Glutamatergic neuron (in vitro differentiated cells): Measurements from ENCODE around the gene KRT6A. TPM values are rescaled to one million over a fixed set of nuclear protein-coding genes. Genes with fewer than 3 reads are reported as not detected.

Experiments
- DNase-seq: peaks from one replicate; pipeline ENCODE4 v3.0.0; 2022
- H3K27ac Mint-ChIP-seq: one replicate; pipeline ENCODE4 v1.8.0; 2020; ENCODE audit warnings: mild to moderate bottlenecking, mixed read lengths, inconsistent platforms; ENCODE audit not compliant: unreplicated experiment
- H3K27me3 Mint-ChIP-seq: one replicate; pipeline ENCODE4 v1.8.0; 2020; ENCODE audit warnings: mild to moderate bottlenecking, moderate library complexity, mixed read lengths, inconsistent platforms; ENCODE audit not compliant: unreplicated experiment
- H3K36me3 Mint-ChIP-seq: one replicate; pipeline ENCODE4 v1.8.0; 2020; ENCODE audit warnings: mild to moderate bottlenecking, mixed read lengths, inconsistent platforms; ENCODE audit not compliant: unreplicated experiment
- H3K4me1 Mint-ChIP-seq: one replicate; pipeline ENCODE4 v1.8.0; 2020; ENCODE audit warnings: mild to moderate bottlenecking, low read depth, mixed read lengths, inconsistent platforms; ENCODE audit not compliant: unreplicated experiment
- H3K4me3 Mint-ChIP-seq: one replicate; pipeline ENCODE4 v1.8.0; 2020; ENCODE audit warnings: mild to moderate bottlenecking, mixed read lengths, inconsistent platforms; ENCODE audit not compliant: unreplicated experiment
- H3K9me3 Mint-ChIP-seq: one replicate; pipeline ENCODE4 v1.8.0; 2020; ENCODE audit warnings: mild to moderate bottlenecking, moderate library complexity, mixed read lengths, inconsistent platforms; ENCODE audit not compliant: unreplicated experiment
- CTCF ChIP-seq: fragments of 200-600 bp; sonication (generic); IDR thresholded peaks from one replicate; pipeline ENCODE4 v1.5.0; 2021; ENCODE audit not compliant: partially characterized antibody, unreplicated experiment
- total RNA-seq: library from RNA; stranded (reverse); fragmentation: NEBNext Ultra II Directional; extraction: Animal tissue kit (Norgen Biotek cat#: 25700); gene quantifications from one replicate; pipeline ENCODE4 v1.2.1, GENCODE V29; 2021; ENCODE audit not compliant: unreplicated experiment

Gene KRT6A
- total RNA-seq, 1 donor from 2014 or later, result not detected

DNA sequence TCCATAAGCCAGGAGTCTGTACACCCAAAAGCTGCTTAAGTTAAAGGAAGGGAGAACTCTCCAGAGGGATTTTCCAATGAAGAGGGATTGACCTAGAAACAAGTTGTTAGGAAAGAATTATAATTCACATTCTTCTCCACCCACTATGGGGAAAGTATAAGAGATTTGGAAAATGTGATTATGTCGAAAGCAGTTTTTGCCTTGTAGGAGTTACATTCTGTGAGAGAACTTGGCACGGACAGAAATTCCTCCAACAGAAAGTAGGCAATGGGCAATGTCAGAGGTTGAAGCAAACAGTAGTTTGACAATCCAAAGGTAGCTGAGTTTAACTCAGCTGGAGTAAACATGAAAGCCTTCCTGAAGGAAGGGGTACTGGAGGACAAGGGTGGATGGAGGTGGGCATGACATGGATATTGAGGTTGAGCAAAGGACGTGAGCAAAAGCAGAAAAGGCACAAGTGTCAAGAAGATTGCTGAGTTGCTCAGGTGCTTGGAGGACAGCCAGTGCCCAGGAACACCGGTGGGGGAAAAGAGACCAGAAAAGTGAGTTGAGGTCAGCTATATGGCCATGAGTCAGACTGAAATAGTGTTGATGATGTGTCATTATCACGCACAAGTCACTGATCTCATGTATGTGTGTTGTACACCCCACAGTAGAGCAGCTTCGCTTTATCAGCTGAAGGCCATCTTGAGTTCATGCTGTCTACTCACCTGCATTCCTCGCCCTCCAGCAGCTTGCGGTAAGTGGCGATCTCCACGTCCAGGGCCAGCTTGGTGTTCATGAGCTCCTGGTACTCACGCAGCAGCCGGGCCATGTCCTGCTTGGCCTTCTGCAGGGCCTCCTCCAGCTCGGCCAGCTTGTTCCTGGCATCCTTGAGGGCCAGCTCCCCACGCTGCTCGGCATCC is 23.1 kb upstream of the KRT6A start:
- no peak overlapping the region for H3K4me3 Mint-ChIP-seq
- H3K9me3 Mint-ChIP-seq, result peaks cover 3% of the 10 kb centered on the region
- H3K36me3 Mint-ChIP-seq, result peaks cover 8% of the 10 kb centered on the region
- no peak for TF ChIP-seq CTCF
- H3K4me1 Mint-ChIP-seq, result no peaks in the 10 kb centered on the region
- peaks cover 2% of the 10 kb centered on the region for H3K27me3 Mint-ChIP-seq
- no peak overlapping the region for H3K27ac Mint-ChIP-seq
- no peak for DNase-seq

DNA sequence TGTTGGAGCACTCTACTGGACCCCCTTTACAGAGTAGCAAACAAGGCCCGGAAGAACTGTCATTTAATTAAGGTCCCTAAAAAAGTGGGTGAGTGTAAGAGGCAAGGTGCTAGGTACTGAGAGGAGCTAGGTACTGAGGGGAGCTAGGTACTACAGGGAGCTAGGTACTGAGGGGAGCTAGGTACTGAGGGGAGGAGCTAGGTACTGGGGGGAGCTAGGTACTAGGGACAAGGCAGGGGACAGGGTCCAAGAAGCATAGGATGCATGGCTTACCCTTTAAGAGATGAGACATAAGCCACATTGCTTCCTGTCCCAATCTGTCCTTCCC is 22.2 kb upstream of the KRT6A start:
- no peaks in the 10 kb centered on the region for H3K4me1 Mint-ChIP-seq
- no peak for DNase-seq
- H3K9me3 Mint-ChIP-seq, result peaks cover 3% of the 10 kb centered on the region
- no peak overlapping the region for H3K27ac Mint-ChIP-seq
- TF ChIP-seq CTCF, result no peak
- H3K27me3 Mint-ChIP-seq, result peaks cover 2% of the 10 kb centered on the region
- H3K36me3 Mint-ChIP-seq, result peaks cover 8% of the 10 kb centered on the region
- no peak overlapping the region for H3K4me3 Mint-ChIP-seq

DNA sequence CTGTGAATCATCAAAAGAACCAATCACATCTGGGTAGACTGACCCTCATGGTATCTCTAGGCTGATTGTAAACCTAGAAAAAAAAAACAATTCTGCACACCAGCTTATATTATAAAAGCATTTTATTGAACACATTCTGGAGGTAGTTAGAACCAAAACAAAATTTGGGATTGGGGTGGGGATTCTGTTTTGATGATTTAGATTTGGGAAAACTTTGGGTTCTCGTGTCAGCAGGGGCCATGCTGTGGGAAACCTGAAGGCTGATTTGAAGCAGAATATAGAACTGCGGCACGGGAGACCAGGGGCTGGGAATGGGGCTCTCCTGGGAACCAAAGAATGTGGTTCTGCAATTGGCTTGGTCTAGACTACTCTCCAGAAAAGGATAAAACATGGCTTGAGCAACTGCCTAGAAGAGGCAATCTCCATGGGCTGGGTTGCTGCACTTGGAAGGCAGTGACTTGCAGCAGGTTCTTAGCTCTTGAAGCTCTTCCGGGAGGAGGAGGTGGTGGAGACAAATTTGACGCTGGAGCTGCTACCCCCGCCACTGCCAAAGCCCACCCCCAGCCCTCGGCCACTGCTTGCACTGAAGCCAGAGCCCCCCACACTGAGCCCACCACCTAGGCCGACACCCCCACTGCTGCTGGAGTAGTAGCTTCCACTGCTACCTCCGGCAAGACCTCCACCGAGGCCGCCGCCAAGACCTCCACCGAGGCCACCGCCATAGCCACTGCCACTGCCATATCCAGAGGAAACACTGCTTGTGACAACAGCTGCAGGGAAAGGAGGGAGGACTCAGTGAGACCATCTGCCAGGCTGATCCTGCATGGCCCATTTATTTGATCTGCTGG is 21.6 kb upstream of the KRT6A start:
- H3K27ac Mint-ChIP-seq, result no peak overlapping the region
- H3K4me1 Mint-ChIP-seq, result no peaks in the 10 kb centered on the region
- peaks cover 3% of the 10 kb centered on the region for H3K9me3 Mint-ChIP-seq
- H3K4me3 Mint-ChIP-seq, result no peak overlapping the region
- peaks cover 2% of the 10 kb centered on the region for H3K27me3 Mint-ChIP-seq
- H3K36me3 Mint-ChIP-seq, result peaks cover 8% of the 10 kb centered on the region
- no peak for DNase-seq
- no peak for TF ChIP-seq CTCF

GRCh38 chr12:52513736-52514135 is 20.7 kb upstream of the KRT6A start:
- no peak for DNase-seq
- Mint-ChIP-seq H3K27me3 (peaks cover 2% of the 10 kb centered on the region), H3K4me1 (no peaks in the 10 kb centered on the region), H3K27ac (no peak overlapping the region), H3K36me3 (peaks cover 4% of the 10 kb centered on the region), H3K9me3 (no peaks in the 10 kb centered on the region), H3K4me3 (no peak overlapping the region)
- no peak for TF ChIP-seq CTCF

GRCh38 chr12:52508211-52508610 is 15.2 kb upstream of the KRT6A start:
- H3K36me3 Mint-ChIP-seq, result no peaks in the 10 kb centered on the region
- H3K4me1 Mint-ChIP-seq, result no peaks in the 10 kb centered on the region
- H3K27ac Mint-ChIP-seq, result no peak overlapping the region
- TF ChIP-seq CTCF, result no peak
- DNase-seq, result no peak
- H3K9me3 Mint-ChIP-seq, result no peaks in the 10 kb centered on the region
- H3K4me3 Mint-ChIP-seq, result no peak overlapping the region
- no peaks in the 10 kb centered on the region for H3K27me3 Mint-ChIP-seq
